A549 (cell line): ENCODE results near the gene PALS2.

Experiments used
- BHLHE40 ChIP-seq: IDR thresholded peaks from 2 replicates; pipeline ENCODE4 v1.6.1; 2012; ENCODE audit warnings: low read depth, low read length, inconsistent platforms
- CTCF ChIP-seq: fragments of >200 bp; sonication (Bioruptor Twin); formaldehyde crosslinking; IDR thresholded peaks from 3 replicates; pipeline ENCODE4 v1.5.1; 2016
- EP300 ChIP-seq, 2 experiments: fragments of >200 bp; sonication (Bioruptor Twin); formaldehyde crosslinking; IDR thresholded peaks; 2 replicates in 1 of 2; 3 replicates in 1 of 2; pipeline ENCODE4 v1.6.1; 2016 to 2017
- HOXB13 ChIP-seq: fragments of 250-450 bp; sonication (Bioruptor Pico); IDR thresholded peaks from 2 replicates; pipeline ENCODE4 v1.5.0; 2020; ENCODE audit warnings: low read depth, mild to moderate bottlenecking, moderate library complexity
- NPAS2 ChIP-seq: fragments of 250-450 bp; sonication (Bioruptor Pico); IDR thresholded peaks from 2 replicates; pipeline ENCODE4 v1.8.0; 2022; ENCODE audit warnings: mild to moderate bottlenecking, moderate library complexity, borderline replicate concordance
- NR3C1 ChIP-seq: fragments of >200 bp; sonication (Bioruptor Twin); formaldehyde crosslinking; IDR thresholded peaks from 3 replicates; pipeline ENCODE4 v1.6.1; 2017
- PBX3 ChIP-seq: IDR thresholded peaks from 2 replicates; pipeline ENCODE4 v1.6.1; 2012
- POLR2A ChIP-seq: IDR thresholded peaks from 2 replicates; pipeline ENCODE4 v1.6.1; 2012; ENCODE audit warnings: mild to moderate bottlenecking, low read length

GRCh38 chr7:24597014-24597413 is 23.8 kb downstream of the PALS2 start:
- no peak for TF ChIP-seq CTCF
- no peak for TF ChIP-seq BHLHE40
- no peak for TF ChIP-seq HOXB13 (CRISPR knock-in tag)
- TF ChIP-seq POLR2A, result no peak
- no peak for TF ChIP-seq NPAS2 (CRISPR knock-in tag)
- no peak for TF ChIP-seq PBX3
- TF ChIP-seq NR3C1, result no peak
- TF ChIP-seq EP300 (IDR thresholded peaks at IDR 0.05), result no peak
